EL (cell line): Measurements from ENCODE around the gene BAG2.

ENCODE experiments used
- DNase-seq: peaks from one replicate; pipeline ENCODE4 v3.0.0-alpha.2; 2016

Gene BAG2

GRCh38 chr6:57177545-57178265, 5.6 kb downstream of the BAG2 start:
- DNase-seq: no peak

- DNase-seq: no peak
Measured at GRCh38 chr6:57180596-57180995, 8.5 kb downstream of the BAG2 start.

- no peak for DNase-seq
Measured at GRCh38 chr6:57182017-57182432, 9.9 kb downstream of the BAG2 start.

- DNase-seq: peak; percentile 41
Measured at GRCh38 chr6:57183336-57183735, 11.2 kb downstream of the BAG2 start.

- peak; percentile 34 for DNase-seq
Measured at GRCh38 chr6:57190140-57190539, 18.0 kb downstream of the BAG2 start.

- DNase-seq: no peak
Measured at GRCh38 chr6:57193177-57193576, 21.1 kb downstream of the BAG2 start.

GRCh38 chr6:57195457-57195856, 23.3 kb downstream of the BAG2 start:
- no peak for DNase-seq

GRCh38 chr6:57198926-57199636, 27.0 kb downstream of the BAG2 start:
- no peak for DNase-seq

GRCh38 chr6:57201718-57202117, 29.6 kb downstream of the BAG2 start:
- no peak for DNase-seq

GRCh38 chr6:57205550-57206328, 33.6 kb downstream of the BAG2 start:
- no peak for DNase-seq

- peak; percentile 59 for DNase-seq
Measured at GRCh38 chr6:57207141-57207540, 35.0 kb downstream of the BAG2 start.

- DNase-seq: no peak
Measured at GRCh38 chr6:57207872-57208271, 35.7 kb downstream of the BAG2 start.

GRCh38 chr6:57209030-57209429, 36.9 kb downstream of the BAG2 start:
- DNase-seq: no peak

GRCh38 chr6:57210060-57210459, 37.9 kb downstream of the BAG2 start:
- DNase-seq: no peak

- no peak for DNase-seq
Measured at GRCh38 chr6:57215260-57215659, 43.1 kb downstream of the BAG2 start.

- peak; percentile 29 for DNase-seq
Measured at GRCh38 chr6:57216235-57217101, 44.3 kb downstream of the BAG2 start.

GRCh38 chr6:57217270-57217669, 45.1 kb downstream of the BAG2 start:
- DNase-seq: no peak

- no peak for DNase-seq
Measured at GRCh38 chr6:57220083-57220703, 48.1 kb downstream of the BAG2 start.

- DNase-seq: peak; percentile 63
Measured at GRCh38 chr6:57221191-57221935, 49.2 kb downstream of the BAG2 start.

- peak; percentile 87 for DNase-seq
Measured at GRCh38 chr6:57221936-57222742, 50.0 kb downstream of the BAG2 start, which contains the start of gene RAB23. Gene RAB23 (minus strand): TSS chr6:57222307. CDS start chr6:57210380, 11,927 bp downstream.

- no peak for DNase-seq
Measured at GRCh38 chr6:57222743-57223077, 50.6 kb downstream of the BAG2 start.
